Parathyroid adenoma (tissue), 2 donors: ENCODE results near the gene PGA4.
"Not testable (repeated sequence)": the region's sequence is repeated elsewhere in the genome, so short reads cannot be mapped to it uniquely, and the experiment has no call there.

ENCODE experiments used
- H2AFZ ChIP-seq: fragments of 300-600 bp; sonication (generic); one replicate; pipeline ENCODE4 v1.7.0; 2017; ENCODE audit warnings: antibody characterized with exemption, mild to moderate bottlenecking
- H3K27ac ChIP-seq: fragments of 300-600 bp; sonication (generic); one replicate; pipeline ENCODE4 v1.7.0; 2017
- H3K27me3 ChIP-seq: fragments of 300-600 bp; sonication (generic); one replicate; pipeline ENCODE4 v1.7.0; 2017; ENCODE audit warnings: low read length; ENCODE audit not compliant: control insufficient read depth, insufficient read depth
- H3K36me3 ChIP-seq: fragments of 300-600 bp; sonication (generic); one replicate; pipeline ENCODE4 v1.7.0; 2017; ENCODE audit warnings: low read length; ENCODE audit not compliant: control insufficient read depth, insufficient read depth
- H3K4me1 ChIP-seq: fragments of 300-600 bp; sonication (generic); one replicate; pipeline ENCODE4 v1.7.0; 2017; ENCODE audit warnings: control low read depth
- H3K4me2 ChIP-seq: fragments of 300-600 bp; sonication (generic); one replicate; pipeline ENCODE4 v1.7.0; 2017; ENCODE audit warnings: low read length
- H3K4me3 ChIP-seq: fragments of 300-600 bp; sonication (generic); one replicate; pipeline ENCODE4 v1.7.0; 2017; ENCODE audit warnings: low read depth, low read length
- H3K79me2 ChIP-seq: fragments of 300-600 bp; sonication (generic); one replicate; pipeline ENCODE4 v1.7.0; 2017; ENCODE audit warnings: control low read depth
- H3K9ac ChIP-seq: fragments of 300-600 bp; sonication (generic); one replicate; pipeline ENCODE4 v1.7.0; 2017; ENCODE audit warnings: mild to moderate bottlenecking
- H3K9me3 ChIP-seq: fragments of 300-600 bp; sonication (generic); one replicate; pipeline ENCODE4 v1.7.0; 2017; ENCODE audit warnings: low read length; ENCODE audit not compliant: control insufficient read depth
- donor health status: primary hyperparathyroidism.

Gene PGA4

GRCh38 chr11:61203873-61204272 lies 18.3 kb upstream of the PGA4 start:
- not testable (repeated sequence) for H3K9ac ChIP-seq, H3K4me3 ChIP-seq, H3K79me2 ChIP-seq, H3K4me1 ChIP-seq, H3K27ac ChIP-seq, H2AFZ ChIP-seq, H3K27me3 ChIP-seq, H3K4me2 ChIP-seq, H3K9me3 ChIP-seq, H3K36me3 ChIP-seq

- not testable (repeated sequence) for H3K4me1 ChIP-seq, H3K4me2 ChIP-seq, H3K9me3 ChIP-seq, H3K9ac ChIP-seq, H2AFZ ChIP-seq, H3K27ac ChIP-seq, H3K27me3 ChIP-seq, H3K36me3 ChIP-seq, H3K4me3 ChIP-seq, H3K79me2 ChIP-seq
Observed at GRCh38 chr11:61204502-61205059, 17.6 kb upstream of the PGA4 start.

- not testable (repeated sequence) for H3K4me2 ChIP-seq, H2AFZ ChIP-seq, H3K9ac ChIP-seq, H3K79me2 ChIP-seq, H3K4me1 ChIP-seq, H3K36me3 ChIP-seq, H3K4me3 ChIP-seq, H3K27me3 ChIP-seq, H3K27ac ChIP-seq, H3K9me3 ChIP-seq
Observed at GRCh38 chr11:61207636-61208310, 14.4 kb upstream of the PGA4 start.

GRCh38 chr11:61210629-61211028 lies 11.5 kb upstream of the PGA4 start:
- H3K27me3 ChIP-seq, H3K4me2 ChIP-seq: not testable (repeated sequence)

GRCh38 chr11:61211327-61211952 lies 10.7 kb upstream of the PGA4 start:
- not testable (repeated sequence) for H3K9ac ChIP-seq

More at GRCh38 chr11:61210629-61211028, 11.5 kb upstream of the PGA4 start:
- H2AFZ ChIP-seq, H3K9ac ChIP-seq, H3K27ac ChIP-seq, H3K4me3 ChIP-seq, H3K79me2 ChIP-seq, H3K4me1 ChIP-seq, H3K9me3 ChIP-seq, H3K36me3 ChIP-seq: not testable (repeated sequence)

GRCh38 chr11:61212202-61212601 lies 9.9 kb upstream of the PGA4 start:
- not testable (repeated sequence) for H3K9ac ChIP-seq, H3K36me3 ChIP-seq, H3K4me2 ChIP-seq, H3K9me3 ChIP-seq, H3K4me3 ChIP-seq, H3K79me2 ChIP-seq, H3K27ac ChIP-seq, H3K27me3 ChIP-seq, H3K4me1 ChIP-seq, H2AFZ ChIP-seq

More at GRCh38 chr11:61211327-61211952, 10.7 kb upstream of the PGA4 start:
- H3K27ac ChIP-seq, H3K9me3 ChIP-seq, H3K4me3 ChIP-seq, H3K27me3 ChIP-seq, H3K4me2 ChIP-seq, H3K36me3 ChIP-seq, H2AFZ ChIP-seq, H3K4me1 ChIP-seq, H3K79me2 ChIP-seq: not testable (repeated sequence)

DNA sequence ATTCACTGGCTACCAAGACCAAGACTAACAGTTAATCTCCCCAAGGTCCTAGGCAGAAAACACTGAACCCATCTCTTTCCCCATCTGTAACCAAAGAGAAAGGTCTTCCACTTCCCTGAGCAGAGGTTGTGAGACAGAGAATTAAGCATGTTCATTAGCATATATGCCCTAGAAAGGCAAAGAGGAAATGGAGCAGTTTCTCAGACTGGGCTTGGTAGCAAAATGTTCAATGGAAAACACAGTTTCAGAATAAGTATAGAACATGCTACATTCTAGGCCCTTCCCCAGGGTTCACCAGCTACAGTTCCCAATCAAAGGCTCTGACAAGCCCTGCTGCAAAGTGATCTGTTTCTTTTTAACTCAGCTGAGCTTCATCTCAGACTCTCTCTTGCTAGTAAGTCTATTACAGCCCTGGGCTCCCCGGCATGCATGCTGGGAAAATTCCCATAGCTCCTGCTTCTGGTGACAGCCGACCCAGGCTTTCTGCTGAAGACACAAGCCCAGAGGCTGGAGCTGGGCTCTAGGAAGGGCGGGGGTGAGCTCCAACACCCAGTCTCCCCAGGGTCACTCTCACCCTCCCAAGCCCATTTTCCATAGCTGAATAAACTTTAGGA lies 8.3 kb upstream of the PGA4 start:
- H3K27me3 ChIP-seq, H3K4me3 ChIP-seq, H3K4me2 ChIP-seq, H2AFZ ChIP-seq, H3K9ac ChIP-seq, H3K9me3 ChIP-seq, H3K36me3 ChIP-seq, H3K27ac ChIP-seq, H3K4me1 ChIP-seq, H3K79me2 ChIP-seq: not testable (repeated sequence)

GRCh38 chr11:61218306-61218705 lies 3.8 kb upstream of the PGA4 start:
- not testable (repeated sequence) for H3K27me3 ChIP-seq, H3K9ac ChIP-seq, H3K4me3 ChIP-seq, H3K4me1 ChIP-seq, H3K79me2 ChIP-seq, H3K9me3 ChIP-seq, H2AFZ ChIP-seq, H3K36me3 ChIP-seq, H3K27ac ChIP-seq, H3K4me2 ChIP-seq

GRCh38 chr11:61219016-61219415 lies 3.1 kb upstream of the PGA4 start:
- not testable (repeated sequence) for H3K9ac ChIP-seq, H3K9me3 ChIP-seq, H2AFZ ChIP-seq, H3K4me2 ChIP-seq, H3K79me2 ChIP-seq, H3K4me1 ChIP-seq, H3K27me3 ChIP-seq, H3K4me3 ChIP-seq, H3K27ac ChIP-seq, H3K36me3 ChIP-seq

GRCh38 chr11:61222692-61223091 lies 545 bp downstream of the PGA4 start:
- H2AFZ ChIP-seq, H3K27ac ChIP-seq, H3K9ac ChIP-seq, H3K4me2 ChIP-seq, H3K36me3 ChIP-seq, H3K4me3 ChIP-seq, H3K9me3 ChIP-seq, H3K27me3 ChIP-seq, H3K4me1 ChIP-seq, H3K79me2 ChIP-seq: not testable (repeated sequence)
